DND-41 (cell line): ENCODE data around the gene TMCC1.
A peak's percentile ranks its signal among the peaks of the same experiment; 100 is the strongest.

Experiments
- ATAC-seq: fragments of 200-7000 bp; cut with Tn5 transposase; 3 replicates; pipeline ENCODE4 v1.9.1; 2021; ENCODE audit warnings: low read depth; ENCODE audit not compliant: insufficient read depth
- DNase-seq: peaks from one replicate; pipeline ENCODE4 v3.0.0-alpha.2; 2020
- H2AFZ ChIP-seq: 2 replicates; pipeline ENCODE4 v1.6.0; 2012; ENCODE audit warnings: low read depth, low read length
- H3K27ac ChIP-seq: 2 replicates; pipeline ENCODE4 v1.5.1; 2012; ENCODE audit warnings: low read length, inconsistent platforms
- H3K27me3 ChIP-seq: fragments of 200-600 bp; sonication (generic); 2 replicates; pipeline ENCODE4 v1.6.0; 2012; ENCODE audit warnings: low read length, mild to moderate bottlenecking, inconsistent platforms; ENCODE audit not compliant: insufficient read depth, poor library complexity
- H3K36me3 ChIP-seq: 2 replicates; pipeline ENCODE4 v1.5.1; 2012; ENCODE audit warnings: low read length, inconsistent platforms; ENCODE audit not compliant: insufficient read depth
- H3K4me1 ChIP-seq: 2 replicates; pipeline ENCODE4 v1.5.1; 2012; ENCODE audit warnings: mild to moderate bottlenecking, low read length; ENCODE audit not compliant: insufficient read depth
- H3K4me2 ChIP-seq: 2 replicates; pipeline ENCODE4 v1.6.0; 2012; ENCODE audit warnings: mild to moderate bottlenecking, moderate library complexity, low read length, inconsistent platforms; ENCODE audit not compliant: insufficient read depth
- H3K4me3 ChIP-seq, 2 experiments: fragments of 200-600 bp in 1 of 2; shearing (Covaris generic) in 1 of 2; 2 replicates each; pipeline ENCODE4 v1.5.1; 2012 to 2016; ENCODE audit warnings: inconsistent platforms in 2 of 2, low read length in 2 of 2, mild to moderate bottlenecking in 2 of 2, low read depth in 1 of 2, moderate library complexity in 1 of 2
- H3K79me2 ChIP-seq: 2 replicates; pipeline ENCODE4 v1.6.0; 2012; ENCODE audit warnings: low read length, inconsistent platforms; ENCODE audit not compliant: insufficient read depth
- H3K9ac ChIP-seq: 2 replicates; pipeline ENCODE4 v1.6.0; 2012; ENCODE audit warnings: low read depth, mild to moderate bottlenecking, inconsistent platforms, low read length, moderate library complexity
- H3K9me3 ChIP-seq: 2 replicates; pipeline ENCODE4 v1.5.1; 2012; ENCODE audit warnings: low read length, moderate library complexity, mild to moderate bottlenecking, inconsistent platforms; ENCODE audit not compliant: insufficient read depth, severe bottlenecking
- H4K20me1 ChIP-seq: 2 replicates; pipeline ENCODE4 v1.6.0; 2012; ENCODE audit warnings: low read length; ENCODE audit not compliant: insufficient read depth
- CTCF ChIP-seq: IDR thresholded peaks from 2 replicates; pipeline ENCODE4 v1.5.1; 2012; ENCODE audit warnings: borderline replicate concordance, low read length, moderate library complexity, mild to moderate bottlenecking; ENCODE audit not compliant: poor library complexity, severe bottlenecking; ENCODE audit errors: extremely low read depth
- EZH2 ChIP-seq: IDR thresholded peaks from 3 replicates; pipeline ENCODE4 v1.6.1; 2012; ENCODE audit warnings: borderline replicate concordance, low read depth, mild to moderate bottlenecking, moderate library complexity, low read length, inconsistent platforms; ENCODE audit not compliant: severe bottlenecking

TMCC1 gene

GRCh38 chr3:129694228-129694627 is 199.3 kb downstream of the TMCC1 start:
- DNase-seq (no peak), ATAC-seq (no peak)
- Histone ChIP-seq H3K9me3 (peaks cover 8% of the 10 kb centered on the region), H3K4me3 (no peak overlapping the region), H3K27ac (no peak overlapping the region), H3K9ac (no peak overlapping the region), H3K79me2 (no peaks in the 10 kb centered on the region), H3K36me3 (0 out of 2 replicates have a peak, but pooled peaks cover 8% of the 10 kb centered on the region), H3K4me2 (no peak overlapping the region), H2AFZ (no peak overlapping the region), H3K4me1 (no peaks in the 10 kb centered on the region), H3K27me3 (no peaks in the 10 kb centered on the region), H4K20me1 (no peaks in the 10 kb centered on the region)
- no peak for TF ChIP-seq EZH2
- TF ChIP-seq CTCF = no peak

DNA sequence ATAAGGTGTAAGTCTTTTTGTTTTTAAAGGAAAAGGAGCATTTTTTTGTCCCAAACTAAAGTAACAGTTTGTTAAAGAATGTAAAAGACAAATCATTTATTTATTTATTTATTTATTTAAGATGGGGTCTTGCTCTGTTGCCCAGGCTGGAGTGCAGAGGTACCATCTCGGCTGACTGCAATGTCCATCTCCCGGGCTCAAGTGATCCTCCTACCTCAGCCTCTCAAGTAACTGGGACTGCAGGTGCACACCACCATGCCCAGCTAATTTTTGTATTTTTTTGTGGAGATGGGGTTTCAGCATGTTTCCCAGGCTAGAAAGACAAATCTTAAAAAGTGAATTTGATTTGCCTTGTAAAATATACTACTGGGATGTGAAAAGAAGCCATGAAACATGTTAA is 200.8 kb downstream of the TMCC1 start:
- Histone ChIP-seq H3K9ac (no peak overlapping the region), H3K27me3 (no peaks in the 10 kb centered on the region), H3K4me3 (no peak overlapping the region), H3K27ac (no peak overlapping the region), H3K36me3 (0 out of 2 replicates have a peak, but pooled peaks cover 8% of the 10 kb centered on the region), H4K20me1 (0 out of 2 replicates have a peak, but pooled peaks cover 4% of the 10 kb centered on the region), H3K79me2 (no peaks in the 10 kb centered on the region), H3K4me2 (no peak overlapping the region), H3K9me3 (peaks cover 8% of the 10 kb centered on the region), H3K4me1 (no peaks in the 10 kb centered on the region), H2AFZ (no peak overlapping the region)
- no peak for DNase-seq
- TF ChIP-seq EZH2 = no peak
- TF ChIP-seq CTCF = no peak
- no peak for ATAC-seq

DNA sequence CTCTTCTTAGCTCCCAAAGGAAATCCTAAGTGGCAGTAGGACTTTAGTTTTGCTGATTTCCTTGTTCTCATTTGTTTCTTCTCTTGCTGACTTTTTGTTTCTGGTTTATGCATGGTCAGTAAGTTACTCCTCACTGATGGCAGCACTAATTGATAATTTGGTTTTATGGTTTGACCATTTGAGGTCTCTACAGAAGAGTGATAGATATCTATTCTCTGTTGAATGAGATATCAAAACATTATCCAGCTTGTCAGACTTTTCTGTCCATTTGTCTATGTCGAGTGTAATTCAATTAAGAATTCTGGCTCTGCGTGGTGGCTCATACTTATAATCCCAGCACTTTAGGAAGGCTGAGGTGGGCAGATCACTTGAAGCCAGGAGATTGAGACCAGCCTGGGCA is 202.5 kb downstream of the TMCC1 start:
- Histone ChIP-seq H3K9me3 (no peaks in the 10 kb centered on the region), H3K79me2 (no peaks in the 10 kb centered on the region), H3K4me1 (no peaks in the 10 kb centered on the region), H3K4me2 (no peak overlapping the region), H3K9ac (no peak overlapping the region), H3K27me3 (no peaks in the 10 kb centered on the region), H3K36me3 (no peaks in the 10 kb centered on the region), H3K27ac (no peak overlapping the region), H4K20me1 (0 out of 2 replicates have a peak, but pooled peaks cover 4% of the 10 kb centered on the region), H2AFZ (no peak overlapping the region), H3K4me3 (no peak overlapping the region)
- DNase-seq (no peak), ATAC-seq (no peak)
- TF ChIP-seq EZH2 (no peak), CTCF (no peak)

- Histone ChIP-seq H3K79me2 (no peaks in the 10 kb centered on the region), H3K9me3 (no peaks in the 10 kb centered on the region), H3K4me3 (no peak overlapping the region), H3K27ac (no peak overlapping the region), H3K4me1 (no peaks in the 10 kb centered on the region), H3K36me3 (no peaks in the 10 kb centered on the region), H3K9ac (no peak overlapping the region), H3K4me2 (no peak overlapping the region), H2AFZ (no peak overlapping the region), H3K27me3 (no peaks in the 10 kb centered on the region), H4K20me1 (0 out of 2 replicates have a peak, but pooled peaks cover 4% of the 10 kb centered on the region)
- TF ChIP-seq EZH2 (no peak), CTCF (no peak)
- peak; percentile 97 for ATAC-seq
- peak; percentile 49 for DNase-seq
Observed at GRCh38 chr3:129690406-129690805, 203.1 kb downstream of the TMCC1 start.
